ENCODE data around the gene KRT86.
"Not testable (repeated sequence)": the region's sequence is repeated elsewhere in the genome, so short reads cannot be mapped to it uniquely, and the experiment has no call there.

Gene KRT86

GRCh38 chr12:52240247-52240646 is 34.2 kb upstream of the KRT86 start:
- H3K27me3 ChIP-seq (replicated peaks; ENCODE audit: control insufficient read depth, insufficient read depth, low read length); H3K36me3 ChIP-seq (ENCODE audit: control insufficient read depth, insufficient read depth, low read length, severe bottlenecking): not testable (repeated sequence)
- H3K4me1 ChIP-seq (ENCODE audit: control insufficient read depth, insufficient read depth, low read length) = peaks cover 44% of the 10 kb centered on the region

DNA sequence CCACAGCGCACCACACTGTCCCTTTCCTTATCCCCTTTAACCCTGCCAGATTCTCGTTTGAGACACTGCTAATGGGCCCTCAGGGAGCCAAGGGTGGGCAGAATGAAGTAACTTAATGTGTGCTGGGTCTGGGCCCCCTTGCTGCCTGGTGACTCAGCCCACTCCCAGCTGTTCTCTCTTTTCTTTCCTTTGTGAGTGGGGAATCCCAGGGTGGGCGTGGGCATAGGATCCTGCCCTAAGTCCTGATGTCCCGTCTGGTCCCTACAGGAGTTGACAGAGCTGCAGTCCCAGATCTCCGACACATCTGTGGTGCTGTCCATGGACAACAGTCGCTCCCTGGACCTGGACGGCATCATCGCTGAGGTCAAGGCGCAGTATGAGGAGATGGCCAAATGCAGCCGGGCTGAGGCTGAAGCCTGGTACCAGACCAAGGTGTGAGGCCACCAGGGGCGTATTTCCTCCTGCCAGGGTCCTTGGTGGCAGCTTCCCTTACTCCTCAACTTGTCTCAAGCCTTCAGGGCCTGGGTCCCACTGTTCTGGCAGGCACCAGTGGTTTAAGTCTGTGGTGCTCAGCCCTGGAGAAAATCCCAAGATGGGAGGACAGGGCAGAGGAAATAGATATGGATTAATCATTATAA is 33.1 kb upstream of the KRT86 start:
- Histone ChIP-seq H3K27me3 (replicated peaks; ENCODE audit: control insufficient read depth, insufficient read depth, low read length) (no peaks in the 10 kb centered on the region), H3K36me3 (ENCODE audit: control insufficient read depth, insufficient read depth, low read length, severe bottlenecking) (no peaks in the 10 kb centered on the region), H3K4me1 (ENCODE audit: control insufficient read depth, insufficient read depth, low read length) (peaks cover 39% of the 10 kb centered on the region), H3K9ac (ENCODE audit: low read length) (no peak overlapping the region), H3K9me3 (ENCODE audit: control insufficient read depth, low read length) (no peaks in the 10 kb centered on the region), H3K4me3 (ENCODE audit: low read length) (no peak overlapping the region)
- DNase-seq (ENCODE audit: low read depth) = no peak

More at GRCh38 chr12:52240247-52240646, 34.2 kb upstream of the KRT86 start:
- not testable (repeated sequence) for H3K4me3 ChIP-seq (ENCODE audit: low read length); H3K9ac ChIP-seq (ENCODE audit: low read length); DNase-seq (ENCODE audit: low read depth); H3K9me3 ChIP-seq (ENCODE audit: control insufficient read depth, low read length)

DNA sequence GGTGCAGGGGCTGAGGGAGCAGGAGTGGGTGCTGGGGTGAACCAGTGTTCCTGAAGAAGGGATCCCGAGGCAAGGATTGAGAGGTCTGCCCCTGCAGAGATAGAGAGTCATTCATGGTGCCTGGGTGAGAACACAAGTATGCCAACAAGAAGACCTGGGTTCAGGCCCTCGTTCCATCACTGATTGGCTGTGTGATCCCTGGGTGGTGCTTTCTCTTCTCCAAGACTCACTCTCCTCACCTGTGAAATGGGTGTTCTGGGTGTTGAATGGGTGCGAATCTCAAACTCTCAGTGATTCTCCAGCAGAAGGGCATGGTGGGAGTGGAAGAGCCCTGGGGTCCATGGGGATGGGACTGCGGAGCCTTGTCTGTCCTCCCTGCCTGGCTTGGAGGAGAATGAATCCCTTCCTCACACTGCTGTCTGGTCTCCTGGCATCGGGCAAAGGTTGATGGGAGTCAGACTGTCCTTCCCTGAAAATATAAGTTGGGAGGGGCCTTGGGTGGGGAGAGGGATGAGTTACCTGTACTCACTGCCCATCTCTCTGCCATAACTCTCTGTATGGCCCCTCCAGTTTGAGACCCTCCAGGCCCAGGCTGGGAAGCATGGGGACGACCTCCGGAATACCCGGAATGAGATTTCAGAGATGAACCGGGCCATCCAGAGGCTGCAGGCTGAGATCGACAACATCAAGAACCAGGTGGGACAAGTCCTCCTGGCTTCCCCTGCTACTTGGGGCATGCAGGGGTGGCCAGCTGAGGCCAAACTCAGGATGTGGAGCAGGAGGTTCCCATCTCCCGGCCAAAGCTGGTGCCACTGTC is 31.8 kb upstream of the KRT86 start:
- no peaks in the 10 kb centered on the region for H3K9me3 ChIP-seq (ENCODE audit: control insufficient read depth, low read length)
- no peak for DNase-seq (ENCODE audit: low read depth)
- H3K9ac ChIP-seq (ENCODE audit: low read length) = no peak overlapping the region
- H3K27me3 ChIP-seq (replicated peaks; ENCODE audit: control insufficient read depth, insufficient read depth, low read length) = no peaks in the 10 kb centered on the region
- H3K4me1 ChIP-seq (ENCODE audit: control insufficient read depth, insufficient read depth, low read length) = peaks cover 47% of the 10 kb centered on the region
- H3K36me3 ChIP-seq (ENCODE audit: control insufficient read depth, insufficient read depth, low read length, severe bottlenecking) = no peaks in the 10 kb centered on the region
- no peak overlapping the region for H3K4me3 ChIP-seq (ENCODE audit: low read length)

DNA sequence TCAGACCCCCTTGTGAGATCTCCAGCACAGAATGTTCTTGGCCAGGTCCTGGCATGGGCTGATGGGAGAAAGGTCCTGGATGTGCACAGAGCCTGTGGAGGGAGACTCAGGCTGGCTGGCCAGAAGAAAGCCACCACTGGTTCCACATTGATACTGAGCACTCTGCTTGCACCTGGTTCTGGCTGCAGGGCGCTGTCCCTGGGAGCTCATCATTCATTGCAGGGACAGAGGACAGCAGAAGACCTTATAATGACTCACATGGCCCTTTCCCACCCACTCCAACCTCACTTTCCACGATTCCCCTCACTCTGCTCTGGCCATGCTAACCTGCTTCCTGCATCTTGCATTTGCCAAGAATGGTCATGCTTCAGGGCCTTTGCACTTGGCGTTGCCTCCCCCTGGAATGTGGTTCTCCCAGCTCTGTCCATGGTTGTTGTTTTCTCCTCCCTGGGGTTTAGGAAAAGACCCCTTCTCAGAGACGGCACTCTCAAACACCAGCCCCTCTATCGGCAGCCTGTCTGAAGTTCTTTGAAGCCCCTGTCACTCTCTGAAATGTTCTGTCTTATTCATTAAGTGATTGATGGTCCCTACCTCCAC is 31.1 kb upstream of the KRT86 start:
- H3K9me3 ChIP-seq (ENCODE audit: control insufficient read depth, low read length) = no peaks in the 10 kb centered on the region
- DNase-seq (ENCODE audit: low read depth) = peak; percentile 73
- peaks cover 44% of the 10 kb centered on the region for H3K4me1 ChIP-seq (ENCODE audit: control insufficient read depth, insufficient read depth, low read length)

DNA sequence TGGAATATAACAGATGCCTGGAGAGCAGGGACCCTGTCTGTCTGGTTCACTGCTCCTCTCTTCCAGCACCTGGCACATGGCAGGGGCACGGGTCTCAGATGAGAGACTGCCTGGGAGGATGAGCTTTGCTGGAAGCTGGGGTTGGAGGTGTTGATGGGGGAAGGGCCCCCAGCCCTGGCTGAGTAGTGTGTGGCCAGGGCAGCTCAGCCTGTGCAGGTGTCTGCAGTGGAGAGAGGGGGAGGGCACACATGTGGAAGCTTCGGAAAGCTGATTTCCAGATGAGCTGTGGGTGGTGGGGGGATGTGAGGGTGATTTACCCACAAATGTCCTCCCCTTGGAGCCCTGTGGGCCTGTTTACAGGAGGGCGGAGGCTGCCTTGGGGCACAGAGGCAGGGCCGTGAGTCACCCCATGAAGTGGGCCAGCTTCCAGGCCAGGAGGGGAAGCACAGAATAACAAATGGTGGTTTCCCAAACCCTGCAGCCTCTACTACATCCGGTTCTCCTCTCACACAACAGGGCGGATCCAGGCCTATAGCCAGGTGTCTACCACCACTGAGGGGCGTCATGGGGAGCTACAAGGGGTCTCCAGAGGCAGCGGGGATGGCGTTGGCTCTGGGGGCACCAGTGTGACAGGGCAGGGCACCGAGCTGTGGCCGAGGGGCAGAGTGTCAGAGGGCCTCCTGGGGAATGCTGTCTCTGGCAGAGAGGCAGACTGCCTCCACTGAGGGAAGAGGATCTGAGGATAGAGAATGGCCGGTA is 30.4 kb upstream of the KRT86 start:
- H3K9me3 ChIP-seq (ENCODE audit: control insufficient read depth, low read length) = no peaks in the 10 kb centered on the region
- peak overlapping the region; percentile 47 for H3K9ac ChIP-seq (ENCODE audit: low read length)
- H3K27me3 ChIP-seq (replicated peaks; ENCODE audit: control insufficient read depth, insufficient read depth, low read length) = no peaks in the 10 kb centered on the region
- H3K4me3 ChIP-seq (ENCODE audit: low read length) = peak overlapping the region; percentile 25
- H3K4me1 ChIP-seq (ENCODE audit: control insufficient read depth, insufficient read depth, low read length) = peaks cover 44% of the 10 kb centered on the region
- peak; percentile 93 for DNase-seq (ENCODE audit: low read depth)
- no peaks in the 10 kb centered on the region for H3K36me3 ChIP-seq (ENCODE audit: control insufficient read depth, insufficient read depth, low read length, severe bottlenecking)

More for the DNA sequence above, 31.1 kb upstream of the KRT86 start:
- H3K36me3 ChIP-seq (ENCODE audit: control insufficient read depth, insufficient read depth, low read length, severe bottlenecking) = no peaks in the 10 kb centered on the region
- H3K4me3 ChIP-seq (ENCODE audit: low read length) = no peak overlapping the region
- peak overlapping the region; percentile 23 for H3K9ac ChIP-seq (ENCODE audit: low read length)
- no peaks in the 10 kb centered on the region for H3K27me3 ChIP-seq (replicated peaks; ENCODE audit: control insufficient read depth, insufficient read depth, low read length)

GRCh38 chr12:52244615-52244994 is 29.8 kb upstream of the KRT86 start:
- DNase-seq (ENCODE audit: low read depth) = peak; percentile 40
- Histone ChIP-seq H3K9ac (ENCODE audit: low read length) (peak overlapping the region; percentile 47), H3K9me3 (ENCODE audit: control insufficient read depth, low read length) (no peaks in the 10 kb centered on the region), H3K36me3 (ENCODE audit: control insufficient read depth, insufficient read depth, low read length, severe bottlenecking) (no peaks in the 10 kb centered on the region), H3K27me3 (replicated peaks; ENCODE audit: control insufficient read depth, insufficient read depth, low read length) (no peaks in the 10 kb centered on the region), H3K4me3 (ENCODE audit: low read length) (peak overlapping the region; percentile 25), H3K4me1 (ENCODE audit: control insufficient read depth, insufficient read depth, low read length) (peaks cover 43% of the 10 kb centered on the region)

DNA sequence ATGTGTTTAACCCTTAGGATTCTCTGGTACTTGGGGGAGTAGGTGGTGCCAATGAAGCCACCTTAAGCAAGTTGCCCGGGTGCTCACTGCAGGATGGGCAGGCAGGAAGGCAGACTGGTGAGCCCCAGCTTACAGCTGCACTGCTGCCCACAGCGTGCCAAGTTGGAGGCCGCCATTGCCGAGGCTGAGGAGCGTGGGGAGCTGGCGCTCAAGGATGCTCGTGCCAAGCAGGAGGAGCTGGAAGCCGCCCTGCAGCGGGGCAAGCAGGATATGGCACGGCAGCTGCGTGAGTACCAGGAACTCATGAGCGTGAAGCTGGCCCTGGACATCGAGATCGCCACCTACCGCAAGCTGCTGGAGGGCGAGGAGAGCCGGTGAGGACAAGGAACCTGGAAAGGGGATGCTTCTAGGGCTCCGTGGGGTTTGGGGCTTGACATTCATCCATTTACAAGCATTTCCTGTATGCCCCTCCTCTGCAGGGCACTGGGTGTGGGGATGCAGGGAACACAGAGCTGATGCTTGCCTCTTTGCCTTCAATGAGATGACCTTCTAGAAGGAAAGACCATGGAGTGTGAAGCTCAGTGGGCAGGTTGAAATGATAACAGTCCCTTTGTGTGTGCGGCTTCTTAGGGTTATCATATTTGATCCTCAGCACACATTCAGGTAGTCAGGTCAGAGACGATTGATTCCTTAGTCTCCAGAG is 29.0 kb upstream of the KRT86 start:
- Histone ChIP-seq H3K9me3 (ENCODE audit: control insufficient read depth, low read length) (no peaks in the 10 kb centered on the region), H3K36me3 (ENCODE audit: control insufficient read depth, insufficient read depth, low read length, severe bottlenecking) (no peaks in the 10 kb centered on the region), H3K4me3 (ENCODE audit: low read length) (no peak overlapping the region), H3K27me3 (replicated peaks; ENCODE audit: control insufficient read depth, insufficient read depth, low read length) (no peaks in the 10 kb centered on the region), H3K4me1 (ENCODE audit: control insufficient read depth, insufficient read depth, low read length) (peaks cover 43% of the 10 kb centered on the region), H3K9ac (ENCODE audit: low read length) (no peak overlapping the region)
- DNase-seq (ENCODE audit: low read depth) = no peak

DNA sequence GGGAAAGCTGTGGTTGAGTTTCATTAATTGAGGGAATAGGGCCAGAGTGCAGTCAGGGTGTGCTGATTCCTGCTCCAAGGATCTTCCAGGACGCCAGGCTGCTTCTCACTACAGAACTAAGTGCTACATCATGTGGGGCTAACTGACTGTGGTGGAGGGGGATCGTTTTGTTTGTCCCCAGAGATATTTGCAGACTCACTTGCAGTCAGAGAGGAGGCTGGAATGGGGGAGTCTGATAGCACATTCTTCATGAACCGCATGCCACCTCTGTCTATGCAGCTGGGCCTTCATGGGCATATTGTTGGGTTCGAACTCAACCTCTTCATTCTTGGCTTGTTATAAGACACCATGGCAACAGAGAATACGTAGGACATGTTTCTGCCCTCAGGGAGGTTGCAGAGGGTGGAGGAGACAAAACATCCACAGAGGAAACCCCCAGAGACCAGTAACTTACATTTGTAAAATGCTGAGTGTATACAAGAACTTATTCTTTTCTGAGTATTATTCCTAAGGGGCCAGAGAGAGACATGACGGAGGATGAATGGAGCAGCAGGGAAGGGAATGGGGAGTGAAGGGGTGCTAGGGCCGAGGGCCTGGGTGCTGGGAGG is 28.4 kb upstream of the KRT86 start:
- DNase-seq (ENCODE audit: low read depth) = no peak
- Histone ChIP-seq H3K27me3 (replicated peaks; ENCODE audit: control insufficient read depth, insufficient read depth, low read length) (no peaks in the 10 kb centered on the region), H3K4me3 (ENCODE audit: low read length) (no peak overlapping the region), H3K9ac (ENCODE audit: low read length) (no peak overlapping the region), H3K36me3 (ENCODE audit: control insufficient read depth, insufficient read depth, low read length, severe bottlenecking) (no peaks in the 10 kb centered on the region), H3K9me3 (ENCODE audit: control insufficient read depth, low read length) (no peaks in the 10 kb centered on the region), H3K4me1 (ENCODE audit: control insufficient read depth, insufficient read depth, low read length) (peaks cover 43% of the 10 kb centered on the region)

GRCh38 chr12:52246720-52247621 is 27.5 kb upstream of the KRT86 start:
- Histone ChIP-seq H3K9me3 (ENCODE audit: control insufficient read depth, low read length) (no peaks in the 10 kb centered on the region), H3K27me3 (replicated peaks; ENCODE audit: control insufficient read depth, insufficient read depth, low read length) (no peaks in the 10 kb centered on the region), H3K4me3 (ENCODE audit: low read length) (no peak overlapping the region), H3K9ac (ENCODE audit: low read length) (peak overlapping the region; percentile 10), H3K4me1 (ENCODE audit: control insufficient read depth, insufficient read depth, low read length) (peaks cover 43% of the 10 kb centered on the region), H3K36me3 (ENCODE audit: control insufficient read depth, insufficient read depth, low read length, severe bottlenecking) (no peaks in the 10 kb centered on the region)
- DNase-seq (ENCODE audit: low read depth) = no peak
